HepG2 (cell line): ENCODE results near the gene STK39. TPM values are rescaled to one million over a fixed set of nuclear protein-coding genes. Genes with fewer than 3 reads are reported as not detected.

ENCODE experiments used
- ATF1 ChIP-seq: IDR thresholded peaks from 2 replicates; pipeline ENCODE4 v1.6.1; 2016; ENCODE audit warnings: mild to moderate bottlenecking, control low read depth
- CEBPG ChIP-seq: IDR thresholded peaks from 2 replicates; pipeline ENCODE4 v1.6.1; 2016
- CENPX ChIP-seq: sonication (generic); formaldehyde crosslinking; IDR thresholded peaks from 2 replicates; pipeline ENCODE4 v1.9.0; 2021; ENCODE audit warnings: mild to moderate bottlenecking, missing genetic modification reagents, moderate library complexity
- HHEX ChIP-seq: IDR thresholded peaks from 2 replicates; pipeline ENCODE4 v1.6.1; 2016; ENCODE audit warnings: control low read depth
- HNF4A ChIP-seq: sonication (generic); formaldehyde crosslinking; IDR thresholded peaks from 2 replicates; pipeline ENCODE4 v1.4.0; 2020; ENCODE audit warnings: missing genetic modification reagents
- KDM2A ChIP-seq: sonication (generic); formaldehyde crosslinking; IDR thresholded peaks from 2 replicates; pipeline ENCODE4 v1.4.0; 2020; ENCODE audit warnings: low read depth, missing genetic modification reagents, borderline replicate concordance
- KLF13 ChIP-seq: sonication (generic); formaldehyde crosslinking; IDR thresholded peaks from 2 replicates; pipeline ENCODE4 v1.4.0; 2020; ENCODE audit warnings: mild to moderate bottlenecking, missing genetic modification reagents
- NFIC ChIP-seq: IDR thresholded peaks from 2 replicates; pipeline ENCODE4 v1.6.1; 2012; ENCODE audit warnings: mild to moderate bottlenecking, low read length, inconsistent platforms
- NFYC ChIP-seq: IDR thresholded peaks from 2 replicates; pipeline ENCODE4 v1.6.1; 2016; ENCODE audit warnings: missing genetic modification reagents, missing compliant biosample characterization
- NR2F6 ChIP-seq, 2 experiments: IDR thresholded peaks; 2 replicates each; pipeline ENCODE4 v1.6.1; 2016; ENCODE audit warnings: antibody characterized with exemption in 1 of 2, mild to moderate bottlenecking in 1 of 2
- SAFB2 ChIP-seq: sonication (generic); formaldehyde crosslinking; IDR thresholded peaks from 2 replicates; pipeline ENCODE4 v1.5.1; 2020; ENCODE audit warnings: missing genetic modification reagents, low read depth, mild to moderate bottlenecking, borderline replicate concordance
- SIX1 ChIP-seq: sonication (generic); formaldehyde crosslinking; IDR thresholded peaks from 2 replicates; pipeline ENCODE4 v1.4.0; 2020; ENCODE audit warnings: missing genetic modification reagents, borderline replicate concordance
- TBX3 ChIP-seq: fragments of 450-650 bp; IDR thresholded peaks from 2 replicates; pipeline ENCODE4 v1.6.1; 2017; ENCODE audit warnings: antibody characterized with exemption, mild to moderate bottlenecking, inconsistent platforms, borderline replicate concordance
- ZBTB20 ChIP-seq: sonication (generic); formaldehyde crosslinking; IDR thresholded peaks from 2 replicates; pipeline ENCODE4 v1.8.1; 2023; ENCODE audit warnings: missing genetic modification reagents, low read depth, mild to moderate bottlenecking, borderline replicate concordance
- ZNF317 ChIP-seq: sonication (generic); formaldehyde crosslinking; IDR thresholded peaks from 2 replicates; pipeline ENCODE4 v1.5.0; 2020; ENCODE audit warnings: mild to moderate bottlenecking, missing genetic modification reagents
- ZNF33B ChIP-seq: sonication (generic); formaldehyde crosslinking; IDR thresholded peaks from 2 replicates; pipeline ENCODE4 v1.5.1; 2020; ENCODE audit warnings: mild to moderate bottlenecking, missing genetic modification reagents
- ZNF792 ChIP-seq: IDR thresholded peaks from 2 replicates; pipeline ENCODE4 v1.6.1; 2016
- ZNF841 ChIP-seq: sonication (generic); formaldehyde crosslinking; IDR thresholded peaks from 2 replicates; pipeline ENCODE4 v1.8.1; 2023; ENCODE audit warnings: missing genetic modification reagents, borderline replicate concordance
- polyA plus RNA-seq, 8 experiments: library from polyadenylated mRNA; depleted of rRNA in 3 of 8; stranded (reverse) in 7 of 8; unstranded in 1 of 8; fragments of >200 nt; fragmentation: Illumina TruSeq in 4 of 8; extraction: Trizol in 4 of 8; gene quantifications; 2 replicates each; pipeline versions ENCODE4 v1.2.1 to v1.2.3, GENCODE V29; 2011 to 2016; ENCODE audit warnings: low read depth in 4 of 8, missing spikeins in 1 of 8, mixed read lengths in 1 of 8; ENCODE audit not compliant: insufficient read depth in 1 of 8
- total RNA-seq, 5 experiments: library from RNA; depleted of rRNA; stranded (reverse); fragments of >200 nt; fragmentation: Illumina TruSeq; extraction: Trizol; gene quantifications; 2 replicates each; pipeline ENCODE4 v1.2.3, GENCODE V29; 2016; ENCODE audit warnings: low read depth in 1 of 5
- TF ChIP-seq, protein P1 (sequence below): IDR thresholded peaks from 2 replicates; pipeline ENCODE4 v1.4.0; 2020; ENCODE audit warnings: mild to moderate bottlenecking, missing genetic modification reagents
- TF ChIP-seq, protein P2 (sequence below): IDR thresholded peaks from 2 replicates; pipeline ENCODE4 v1.6.1; 2016; ENCODE audit warnings: low read depth, missing genetic modification reagents, missing compliant biosample characterization
- TF ChIP-seq, protein P3 (sequence below): sonication (generic); formaldehyde crosslinking; IDR thresholded peaks from 2 replicates; pipeline ENCODE4 v1.4.0; 2020; ENCODE audit warnings: missing genetic modification reagents, borderline replicate concordance

STK39 gene
- total and polyA plus RNA-seq, 2 of the 13 experiments (the other 11 are each of a cell fraction or from before 2014, with no cell fraction given), result 27.3 to 38.4 TPM

DNA sequence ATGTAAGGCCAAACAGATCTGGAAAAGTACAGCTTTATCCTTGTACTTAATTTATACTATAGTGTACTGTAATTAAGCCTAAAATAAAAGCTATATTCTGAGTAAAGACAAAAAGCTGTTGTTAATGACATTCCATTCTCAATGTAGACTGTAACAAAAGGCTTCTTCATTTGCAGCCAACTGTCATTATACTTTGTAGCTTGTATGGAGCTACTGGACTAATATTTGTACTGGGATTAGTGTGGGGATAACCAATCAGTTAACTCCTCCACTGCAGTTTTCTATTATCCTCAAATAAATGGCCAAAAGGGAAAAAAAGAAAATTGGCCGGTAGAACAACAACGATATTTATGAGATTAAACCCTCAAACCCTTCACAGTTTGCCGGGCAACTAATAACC is 66.5 kb downstream of the STK39 start (continued):
- TF ChIP-seq, protein P1, sequence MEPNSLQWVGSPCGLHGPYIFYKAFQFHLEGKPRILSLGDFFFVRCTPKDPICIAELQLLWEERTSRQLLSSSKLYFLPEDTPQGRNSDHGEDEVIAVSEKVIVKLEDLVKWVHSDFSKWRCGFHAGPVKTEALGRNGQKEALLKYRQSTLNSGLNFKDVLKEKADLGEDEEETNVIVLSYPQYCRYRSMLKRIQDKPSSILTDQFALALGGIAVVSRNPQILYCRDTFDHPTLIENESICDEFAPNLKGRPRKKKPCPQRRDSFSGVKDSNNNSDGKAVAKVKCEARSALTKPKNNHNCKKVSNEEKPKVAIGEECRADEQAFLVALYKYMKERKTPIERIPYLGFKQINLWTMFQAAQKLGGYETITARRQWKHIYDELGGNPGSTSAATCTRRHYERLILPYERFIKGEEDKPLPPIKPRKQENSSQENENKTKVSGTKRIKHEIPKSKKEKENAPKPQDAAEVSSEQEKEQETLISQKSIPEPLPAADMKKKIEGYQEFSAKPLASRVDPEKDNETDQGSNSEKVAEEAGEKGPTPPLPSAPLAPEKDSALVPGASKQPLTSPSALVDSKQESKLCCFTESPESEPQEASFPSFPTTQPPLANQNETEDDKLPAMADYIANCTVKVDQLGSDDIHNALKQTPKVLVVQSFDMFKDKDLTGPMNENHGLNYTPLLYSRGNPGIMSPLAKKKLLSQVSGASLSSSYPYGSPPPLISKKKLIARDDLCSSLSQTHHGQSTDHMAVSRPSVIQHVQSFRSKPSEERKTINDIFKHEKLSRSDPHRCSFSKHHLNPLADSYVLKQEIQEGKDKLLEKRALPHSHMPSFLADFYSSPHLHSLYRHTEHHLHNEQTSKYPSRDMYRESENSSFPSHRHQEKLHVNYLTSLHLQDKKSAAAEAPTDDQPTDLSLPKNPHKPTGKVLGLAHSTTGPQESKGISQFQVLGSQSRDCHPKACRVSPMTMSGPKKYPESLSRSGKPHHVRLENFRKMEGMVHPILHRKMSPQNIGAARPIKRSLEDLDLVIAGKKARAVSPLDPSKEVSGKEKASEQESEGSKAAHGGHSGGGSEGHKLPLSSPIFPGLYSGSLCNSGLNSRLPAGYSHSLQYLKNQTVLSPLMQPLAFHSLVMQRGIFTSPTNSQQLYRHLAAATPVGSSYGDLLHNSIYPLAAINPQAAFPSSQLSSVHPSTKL (CRISPR knock-in tag), result peak; percentile 56
- TF ChIP-seq ZNF792 (CRISPR knock-in tag) (peak; percentile 6; the same call in 1 of the 2 replicates), KLF13 (CRISPR knock-in tag) (no peak), NR2F6 (IDR thresholded peaks at IDR 0.05) (no peak), NR2F6 (CRISPR knock-in tag; IDR thresholded peaks at IDR 0.05) (0 out of 2 replicates have a peak, but pooled peaks have one; percentile 16), TBX3 (peak; percentile 40; the same call in 1 of the 2 replicates), KDM2A (CRISPR knock-in tag) (no peak), NFYC (peak; percentile 61), ATF1 (CRISPR knock-in tag) (peak; percentile 18; the same call in 1 of the 2 replicates), SIX1 (CRISPR knock-in tag) (0 out of 2 replicates have a peak, but pooled peaks have one; percentile 33), CEBPG (CRISPR knock-in tag) (0 out of 2 replicates have a peak, but pooled peaks have one; percentile 2), HHEX (CRISPR knock-in tag) (peak; percentile 40; the same call in 1 of the 2 replicates), SAFB2 (CRISPR knock-in tag) (no peak), ZNF841 (no peak), ZNF33B (CRISPR knock-in tag) (no peak), CENPX (CRISPR knock-in tag) (no peak), NFIC (peak; percentile 76; the same call in 1 of the 2 replicates), HNF4A (CRISPR knock-in tag) (0 out of 2 replicates have a peak, but pooled peaks have one; percentile 40), ZBTB20 (CRISPR knock-in tag) (peak; percentile 38; the same call in 1 of the 2 replicates), ZNF317 (CRISPR knock-in tag) (0 out of 2 replicates have a peak, but pooled peaks have one; percentile 18)
- TF ChIP-seq, protein P2, sequence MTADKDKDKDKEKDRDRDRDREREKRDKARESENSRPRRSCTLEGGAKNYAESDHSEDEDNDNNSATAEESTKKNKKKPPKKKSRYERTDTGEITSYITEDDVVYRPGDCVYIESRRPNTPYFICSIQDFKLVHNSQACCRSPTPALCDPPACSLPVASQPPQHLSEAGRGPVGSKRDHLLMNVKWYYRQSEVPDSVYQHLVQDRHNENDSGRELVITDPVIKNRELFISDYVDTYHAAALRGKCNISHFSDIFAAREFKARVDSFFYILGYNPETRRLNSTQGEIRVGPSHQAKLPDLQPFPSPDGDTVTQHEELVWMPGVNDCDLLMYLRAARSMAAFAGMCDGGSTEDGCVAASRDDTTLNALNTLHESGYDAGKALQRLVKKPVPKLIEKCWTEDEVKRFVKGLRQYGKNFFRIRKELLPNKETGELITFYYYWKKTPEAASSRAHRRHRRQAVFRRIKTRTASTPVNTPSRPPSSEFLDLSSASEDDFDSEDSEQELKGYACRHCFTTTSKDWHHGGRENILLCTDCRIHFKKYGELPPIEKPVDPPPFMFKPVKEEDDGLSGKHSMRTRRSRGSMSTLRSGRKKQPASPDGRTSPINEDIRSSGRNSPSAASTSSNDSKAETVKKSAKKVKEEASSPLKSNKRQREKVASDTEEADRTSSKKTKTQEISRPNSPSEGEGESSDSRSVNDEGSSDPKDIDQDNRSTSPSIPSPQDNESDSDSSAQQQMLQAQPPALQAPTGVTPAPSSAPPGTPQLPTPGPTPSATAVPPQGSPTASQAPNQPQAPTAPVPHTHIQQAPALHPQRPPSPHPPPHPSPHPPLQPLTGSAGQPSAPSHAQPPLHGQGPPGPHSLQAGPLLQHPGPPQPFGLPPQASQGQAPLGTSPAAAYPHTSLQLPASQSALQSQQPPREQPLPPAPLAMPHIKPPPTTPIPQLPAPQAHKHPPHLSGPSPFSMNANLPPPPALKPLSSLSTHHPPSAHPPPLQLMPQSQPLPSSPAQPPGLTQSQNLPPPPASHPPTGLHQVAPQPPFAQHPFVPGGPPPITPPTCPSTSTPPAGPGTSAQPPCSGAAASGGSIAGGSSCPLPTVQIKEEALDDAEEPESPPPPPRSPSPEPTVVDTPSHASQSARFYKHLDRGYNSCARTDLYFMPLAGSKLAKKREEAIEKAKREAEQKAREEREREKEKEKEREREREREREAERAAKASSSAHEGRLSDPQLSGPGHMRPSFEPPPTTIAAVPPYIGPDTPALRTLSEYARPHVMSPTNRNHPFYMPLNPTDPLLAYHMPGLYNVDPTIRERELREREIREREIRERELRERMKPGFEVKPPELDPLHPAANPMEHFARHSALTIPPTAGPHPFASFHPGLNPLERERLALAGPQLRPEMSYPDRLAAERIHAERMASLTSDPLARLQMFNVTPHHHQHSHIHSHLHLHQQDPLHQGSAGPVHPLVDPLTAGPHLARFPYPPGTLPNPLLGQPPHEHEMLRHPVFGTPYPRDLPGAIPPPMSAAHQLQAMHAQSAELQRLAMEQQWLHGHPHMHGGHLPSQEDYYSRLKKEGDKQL (CRISPR knock-in tag), result peak; percentile 58; the same call in 1 of the 2 replicates
- TF ChIP-seq, protein P3, sequence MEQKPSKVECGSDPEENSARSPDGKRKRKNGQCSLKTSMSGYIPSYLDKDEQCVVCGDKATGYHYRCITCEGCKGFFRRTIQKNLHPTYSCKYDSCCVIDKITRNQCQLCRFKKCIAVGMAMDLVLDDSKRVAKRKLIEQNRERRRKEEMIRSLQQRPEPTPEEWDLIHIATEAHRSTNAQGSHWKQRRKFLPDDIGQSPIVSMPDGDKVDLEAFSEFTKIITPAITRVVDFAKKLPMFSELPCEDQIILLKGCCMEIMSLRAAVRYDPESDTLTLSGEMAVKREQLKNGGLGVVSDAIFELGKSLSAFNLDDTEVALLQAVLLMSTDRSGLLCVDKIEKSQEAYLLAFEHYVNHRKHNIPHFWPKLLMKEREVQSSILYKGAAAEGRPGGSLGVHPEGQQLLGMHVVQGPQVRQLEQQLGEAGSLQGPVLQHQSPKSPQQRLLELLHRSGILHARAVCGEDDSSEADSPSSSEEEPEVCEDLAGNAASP, result 0 out of 2 replicates have a peak, but pooled peaks have one; percentile 22
